ENCODE data around the gene APOE. TPM values are rescaled to one million over a fixed set of nuclear protein-coding genes. Genes with fewer than 3 reads are reported as not detected.
"Not testable (repeated sequence)": the region's sequence is repeated elsewhere in the genome, so short reads cannot be mapped to it uniquely, and the experiment has no call there.

APOE gene
- polyA plus RNA-seq, 1 donor = 77.8 TPM

- not testable (repeated sequence) for H3K4me3 ChIP-seq (ENCODE audit: low read length); H3K9me3 ChIP-seq (ENCODE audit: control insufficient read depth, low read depth, low read length); H3K4me1 ChIP-seq (ENCODE audit: control insufficient read depth, insufficient read depth, low read length); H3K27ac ChIP-seq (ENCODE audit: low read length); H3K36me3 ChIP-seq (ENCODE audit: control insufficient read depth, insufficient read depth, low read length); H3K27me3 ChIP-seq (ENCODE audit: control insufficient read depth, insufficient read depth, low read length); DNase-seq
- no CpG with 5 or more reads among the region's 19 CpGs for WGBS (ENCODE audit: insufficient coverage, low lambda C conversion rate)
Measured at GRCh38 chr19:44926245-44927077, 20.9 kb downstream of the APOE start.

- no CpG with 5 or more reads among the region's 5 CpGs for WGBS (ENCODE audit: insufficient coverage, low lambda C conversion rate)
- H3K4me3 ChIP-seq (ENCODE audit: low read length) = no peak overlapping the region
Measured at GRCh38 chr19:44927746-44928145, 22.1 kb downstream of the APOE start.

GRCh38 chr19:44930088-44930487, 24.5 kb downstream of the APOE start:
- no peak for DNase-seq
- WGBS (ENCODE audit: insufficient coverage, low lambda C conversion rate) = 86% methylated on average over 3 of the region's 7 CpGs
- Histone ChIP-seq H3K9me3 (ENCODE audit: control insufficient read depth, low read depth, low read length) (no peaks in the 10 kb centered on the region), H3K36me3 (ENCODE audit: control insufficient read depth, insufficient read depth, low read length) (no peaks in the 10 kb centered on the region), H3K4me1 (ENCODE audit: control insufficient read depth, insufficient read depth, low read length) (peaks cover 6% of the 10 kb centered on the region), H3K27me3 (ENCODE audit: control insufficient read depth, insufficient read depth, low read length) (no peaks in the 10 kb centered on the region), H3K27ac (ENCODE audit: low read length) (no peak overlapping the region), H3K4me3 (ENCODE audit: low read length) (no peak overlapping the region)

More at GRCh38 chr19:44927746-44928145, 22.1 kb downstream of the APOE start:
- no peak for DNase-seq
- Histone ChIP-seq H3K4me1 (ENCODE audit: control insufficient read depth, insufficient read depth, low read length) (peaks cover 6% of the 10 kb centered on the region), H3K9me3 (ENCODE audit: control insufficient read depth, low read depth, low read length) (no peaks in the 10 kb centered on the region), H3K36me3 (ENCODE audit: control insufficient read depth, insufficient read depth, low read length) (no peaks in the 10 kb centered on the region), H3K27ac (ENCODE audit: low read length) (no peak overlapping the region), H3K27me3 (ENCODE audit: control insufficient read depth, insufficient read depth, low read length) (peaks cover 5% of the 10 kb centered on the region)

DNA sequence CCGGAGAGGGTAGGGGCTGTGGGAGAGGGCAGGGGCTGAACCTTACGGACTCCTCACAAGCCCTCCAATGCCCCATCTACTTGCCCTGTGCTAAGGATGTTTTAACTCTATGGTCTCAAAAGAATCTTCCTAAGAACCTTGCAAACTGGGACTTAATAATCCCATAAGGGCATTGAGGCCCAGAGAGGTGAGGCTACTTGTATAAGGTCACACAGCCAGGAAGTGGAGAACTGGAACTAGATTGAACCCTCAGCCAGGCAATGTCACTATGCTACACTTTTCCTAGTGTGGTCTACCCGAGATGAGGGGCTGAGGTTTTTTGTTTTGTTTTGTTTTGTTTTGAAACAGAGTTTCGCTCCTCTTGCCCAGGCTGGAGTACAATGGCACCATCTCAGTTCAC, 25.9 kb downstream of the APOE start:
- Histone ChIP-seq H3K27me3 (ENCODE audit: control insufficient read depth, insufficient read depth, low read length) (no peaks in the 10 kb centered on the region), H3K4me1 (ENCODE audit: control insufficient read depth, insufficient read depth, low read length) (peaks cover 6% of the 10 kb centered on the region), H3K27ac (ENCODE audit: low read length) (no peak overlapping the region), H3K9me3 (ENCODE audit: control insufficient read depth, low read depth, low read length) (no peaks in the 10 kb centered on the region), H3K36me3 (ENCODE audit: control insufficient read depth, insufficient read depth, low read length) (no peaks in the 10 kb centered on the region), H3K4me3 (ENCODE audit: low read length) (no peak overlapping the region)
- DNase-seq = no peak
- 100% methylated on average over 1 of the region's 4 CpGs for WGBS (ENCODE audit: insufficient coverage, low lambda C conversion rate)

GRCh38 chr19:44939668-44940067, 34.1 kb downstream of the APOE start:
- Histone ChIP-seq H3K27ac (ENCODE audit: low read length) (no peak overlapping the region), H3K27me3 (ENCODE audit: control insufficient read depth, insufficient read depth, low read length) (no peaks in the 10 kb centered on the region), H3K9me3 (ENCODE audit: control insufficient read depth, low read depth, low read length) (no peaks in the 10 kb centered on the region), H3K4me3 (ENCODE audit: low read length) (no peak overlapping the region), H3K36me3 (ENCODE audit: control insufficient read depth, insufficient read depth, low read length) (no peaks in the 10 kb centered on the region), H3K4me1 (ENCODE audit: control insufficient read depth, insufficient read depth, low read length) (no peaks in the 10 kb centered on the region)
- DNase-seq = no peak
- no CpG with 5 or more reads among the region's 5 CpGs for WGBS (ENCODE audit: insufficient coverage, low lambda C conversion rate)

GRCh38 chr19:44942067-44942571, 36.5 kb downstream of the APOE start, which contains the start of gene APOC4:
APOC4 (plus strand) TSS chr19:44942237; CDS start chr19:44942278, 41 bp downstream.
- Histone ChIP-seq H3K9me3 (ENCODE audit: control insufficient read depth, low read depth, low read length) (no peaks in the 10 kb centered on the region), H3K4me3 (ENCODE audit: low read length) (no peak within 1 kb of the TSS), H3K27me3 (ENCODE audit: control insufficient read depth, insufficient read depth, low read length) (no peaks in the 10 kb centered on the region), H3K27ac (ENCODE audit: low read length) (no peak within 1 kb of the TSS), H3K36me3 (ENCODE audit: control insufficient read depth, insufficient read depth, low read length) (no peaks in the 10 kb centered on the region), H3K4me1 (ENCODE audit: control insufficient read depth, insufficient read depth, low read length) (peaks cover 11% of the 10 kb centered on the region)
- no peak for DNase-seq
- no CpG with 5 or more reads among the region's 14 CpGs for WGBS (ENCODE audit: insufficient coverage, low lambda C conversion rate)

DNA sequence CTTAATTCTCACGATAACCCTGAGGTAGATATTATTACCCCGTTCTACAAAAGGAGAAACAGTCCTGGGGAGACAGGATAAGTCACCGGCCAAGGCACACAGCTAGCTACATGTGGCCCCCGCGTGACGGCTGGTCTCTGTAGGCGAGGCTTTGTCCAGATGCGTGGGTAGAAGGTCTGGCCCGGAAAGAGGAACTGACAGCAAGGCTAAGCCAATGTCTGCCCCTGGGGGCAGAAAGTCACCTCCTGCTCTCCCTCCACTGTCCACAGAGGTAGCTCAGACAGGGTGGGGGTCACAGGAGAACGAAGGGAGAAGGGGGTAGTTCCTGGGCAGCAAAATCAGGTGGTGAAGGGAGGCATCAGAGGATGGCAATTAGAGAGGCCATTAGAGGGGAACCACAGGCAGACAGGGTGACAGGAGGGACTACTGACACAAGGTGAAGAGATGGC, 38.2 kb downstream of the APOE start:
- H3K4me1 ChIP-seq (ENCODE audit: control insufficient read depth, insufficient read depth, low read length) = peaks cover 13% of the 10 kb centered on the region

DNA sequence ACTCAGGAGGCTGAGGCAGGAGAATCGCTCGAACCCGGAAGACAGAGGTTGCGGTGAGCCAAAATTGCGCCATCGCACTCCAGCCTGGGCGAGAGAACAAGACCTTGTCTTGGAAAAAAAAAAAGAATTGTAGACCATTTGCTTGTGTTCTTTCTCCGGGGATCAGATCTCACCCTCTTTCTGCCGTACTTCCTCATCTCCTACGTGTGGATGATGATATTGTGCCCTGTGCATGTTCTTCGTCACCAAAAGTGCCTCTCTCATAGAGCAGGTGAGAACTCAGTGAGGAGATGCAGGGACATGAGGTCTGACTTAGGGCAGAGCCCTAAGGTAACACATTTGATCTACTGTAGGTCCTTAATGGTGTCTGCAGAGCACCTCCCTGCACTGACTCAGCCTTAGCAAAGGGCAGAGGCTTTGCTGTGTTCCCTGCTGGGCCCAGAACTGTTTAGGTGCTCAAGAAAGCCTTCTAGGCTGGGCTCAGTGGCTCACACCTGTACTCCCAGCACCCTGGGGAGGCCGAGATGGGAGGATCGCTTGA, 41.5 kb downstream of the APOE start:
- Histone ChIP-seq H3K27ac (ENCODE audit: low read length) (no peak overlapping the region), H3K9me3 (ENCODE audit: control insufficient read depth, low read depth, low read length) (no peaks in the 10 kb centered on the region), H3K4me3 (ENCODE audit: low read length) (no peak overlapping the region), H3K36me3 (ENCODE audit: control insufficient read depth, insufficient read depth, low read length) (peaks cover 12% of the 10 kb centered on the region), H3K27me3 (ENCODE audit: control insufficient read depth, insufficient read depth, low read length) (no peaks in the 10 kb centered on the region), H3K4me1 (ENCODE audit: control insufficient read depth, insufficient read depth, low read length) (peaks cover 13% of the 10 kb centered on the region)
- DNase-seq = no peak
- 100% methylated on average over 3 of the region's 13 CpGs for WGBS (ENCODE audit: insufficient coverage, low lambda C conversion rate)

More for the DNA sequence above, 38.2 kb downstream of the APOE start:
- DNase-seq = no peak
- Histone ChIP-seq H3K27ac (ENCODE audit: low read length) (no peak overlapping the region), H3K4me3 (ENCODE audit: low read length) (no peak overlapping the region), H3K9me3 (ENCODE audit: control insufficient read depth, low read depth, low read length) (no peaks in the 10 kb centered on the region), H3K36me3 (ENCODE audit: control insufficient read depth, insufficient read depth, low read length) (no peaks in the 10 kb centered on the region), H3K27me3 (ENCODE audit: control insufficient read depth, insufficient read depth, low read length) (no peaks in the 10 kb centered on the region)
- WGBS (ENCODE audit: insufficient coverage, low lambda C conversion rate) = no CpG with 5 or more reads among the region's 10 CpGs

DNA sequence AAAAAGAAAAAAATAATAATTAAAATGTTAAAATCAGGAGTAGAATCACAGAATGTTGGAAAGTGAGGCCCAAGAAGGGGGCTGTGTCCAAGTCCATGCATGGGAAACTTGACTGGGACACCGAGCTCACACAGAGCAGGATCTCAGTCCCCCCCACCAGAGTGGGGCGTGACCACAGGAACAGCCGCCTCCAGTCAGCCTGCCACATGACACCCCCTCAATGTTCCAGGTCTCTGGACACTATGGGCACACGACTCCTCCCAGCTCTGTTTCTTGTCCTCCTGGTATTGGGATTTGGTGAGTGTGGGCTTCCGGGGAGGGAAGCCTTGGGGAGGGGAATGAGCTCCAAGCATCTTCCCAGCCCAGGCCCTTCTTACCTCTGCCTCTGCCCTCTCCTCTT, 42.6 kb downstream of the APOE start:
- no peaks in the 10 kb centered on the region for H3K9me3 ChIP-seq (ENCODE audit: control insufficient read depth, low read depth, low read length)
- H3K36me3 ChIP-seq (ENCODE audit: control insufficient read depth, insufficient read depth, low read length) = peaks cover 12% of the 10 kb centered on the region
- WGBS (ENCODE audit: insufficient coverage, low lambda C conversion rate) = no CpG with 5 or more reads among the region's 5 CpGs
- H3K4me1 ChIP-seq (ENCODE audit: control insufficient read depth, insufficient read depth, low read length) = peaks cover 13% of the 10 kb centered on the region
- H3K4me3 ChIP-seq (ENCODE audit: low read length) = no peak overlapping the region
- H3K27me3 ChIP-seq (ENCODE audit: control insufficient read depth, insufficient read depth, low read length) = no peaks in the 10 kb centered on the region
- no peak for DNase-seq
- no peak overlapping the region for H3K27ac ChIP-seq (ENCODE audit: low read length)

DNA sequence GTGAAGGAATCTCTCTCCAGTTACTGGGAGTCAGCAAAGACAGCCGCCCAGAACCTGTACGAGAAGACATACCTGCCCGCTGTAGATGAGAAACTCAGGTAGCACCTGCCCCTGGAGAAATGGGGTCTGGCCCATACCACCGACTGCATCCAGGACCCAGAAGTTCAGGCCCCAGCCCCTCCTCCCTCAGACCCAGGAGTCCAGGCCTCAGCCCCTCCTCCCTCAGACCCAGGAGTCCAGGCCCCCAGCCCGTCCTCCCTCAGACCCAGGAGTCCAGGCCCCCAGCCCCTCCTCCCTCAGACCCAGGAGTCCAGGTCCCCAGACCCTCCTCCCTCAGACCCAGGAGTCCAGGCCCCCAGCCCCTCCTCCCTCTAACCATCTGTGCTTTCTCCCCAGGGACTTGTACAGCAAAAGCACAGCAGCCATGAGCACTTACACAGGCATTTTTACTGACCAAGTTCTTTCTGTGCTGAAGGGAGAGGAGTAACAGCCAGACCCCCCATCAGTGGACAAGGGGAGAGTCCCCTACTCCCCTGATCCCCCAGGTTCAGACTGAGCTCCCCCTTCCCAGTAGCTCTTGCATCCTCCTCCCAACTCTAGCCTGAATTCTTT, 43.3 kb downstream of the APOE start:
- WGBS (ENCODE audit: insufficient coverage, low lambda C conversion rate) = no CpG with 5 or more reads among the region's 5 CpGs
- DNase-seq = no peak
- Histone ChIP-seq H3K4me3 (ENCODE audit: low read length) (no peak overlapping the region), H3K36me3 (ENCODE audit: control insufficient read depth, insufficient read depth, low read length) (peaks cover 12% of the 10 kb centered on the region), H3K9me3 (ENCODE audit: control insufficient read depth, low read depth, low read length) (no peaks in the 10 kb centered on the region), H3K27me3 (ENCODE audit: control insufficient read depth, insufficient read depth, low read length) (no peaks in the 10 kb centered on the region), H3K27ac (ENCODE audit: low read length) (no peak overlapping the region), H3K4me1 (ENCODE audit: control insufficient read depth, insufficient read depth, low read length) (peaks cover 15% of the 10 kb centered on the region)

Data from large intestine (tissue), 3 donors.